HPDE6-E6E7 (cell line): ENCODE data around the gene SYNE3.
A peak's percentile ranks its signal among the peaks of the same experiment; 100 is the strongest.

Source experiments
- DNase-seq: peaks from one replicate; pipeline ENCODE4 v3.0.0; 2011; ENCODE audit warnings: missing footprints; ENCODE audit errors: extremely low spot score

Gene SYNE3

GRCh38 chr14:95516554-95517181 lies at the start of gene SYNE3:
TSS of gene SYNE3 (minus strand) at chr14:95516650. CDS start at chr14:95475821, 40,829 bp downstream.
- DNase-seq, result no peak

GRCh38 chr14:95564060-95564459 lies 47.6 kb upstream of the SYNE3 start:
- DNase-seq, result no peak

- no peak for DNase-seq
These were observed 46.6 kb upstream of the SYNE3 start for GRCh38 chr14:95562892-95563685.

- DNase-seq, result peak; percentile 82
These were observed 44.6 kb upstream of the SYNE3 start for GRCh38 chr14:95561001-95561412.

- no peak for DNase-seq
These were observed 42.8 kb upstream of the SYNE3 start for GRCh38 chr14:95559203-95559602.

GRCh38 chr14:95557832-95558231 lies 41.4 kb upstream of the SYNE3 start:
- DNase-seq, result no peak

GRCh38 chr14:95557291-95557690 lies 40.8 kb upstream of the SYNE3 start:
- DNase-seq, result no peak

GRCh38 chr14:95555053-95555452 lies 38.6 kb upstream of the SYNE3 start:
- no peak for DNase-seq

GRCh38 chr14:95553141-95553540 lies 36.7 kb upstream of the SYNE3 start:
- no peak for DNase-seq

- no peak for DNase-seq
These were observed 35.0 kb upstream of the SYNE3 start for GRCh38 chr14:95551435-95551834.

- DNase-seq, result no peak
These were observed 33.5 kb upstream of the SYNE3 start for GRCh38 chr14:95549656-95550585.

GRCh38 chr14:95548328-95548929 lies 32.0 kb upstream of the SYNE3 start:
- no peak for DNase-seq

- no peak for DNase-seq
These were observed 31.3 kb upstream of the SYNE3 start for GRCh38 chr14:95547626-95548327.

- DNase-seq, result no peak
These were observed 30.8 kb upstream of the SYNE3 start for GRCh38 chr14:95547272-95547625.

GRCh38 chr14:95545515-95546168 lies 29.2 kb upstream of the SYNE3 start:
- no peak for DNase-seq

GRCh38 chr14:95544588-95544987 lies 28.1 kb upstream of the SYNE3 start:
- DNase-seq, result no peak

GRCh38 chr14:95543021-95543420 lies 26.6 kb upstream of the SYNE3 start:
- DNase-seq, result no peak

- no peak for DNase-seq
These were observed 25.8 kb upstream of the SYNE3 start for GRCh38 chr14:95541932-95542930.

GRCh38 chr14:95541346-95541745 lies 24.9 kb upstream of the SYNE3 start:
- DNase-seq, result no peak
